HG03469 (cell line): Measurements from ENCODE around the gene CDK12.
"Not testable (repeated sequence)": the region's sequence is repeated elsewhere in the genome, so short reads cannot be mapped to it uniquely, and the experiment has no call there.

ENCODE experiments used
- ATAC-seq: cut with Tn5 transposase; IDR thresholded peaks from one replicate; pipeline ENCODE4 v1.9.1; 2021; ENCODE audit warnings: mild to moderate bottlenecking, moderate library complexity, moderate number of reproducible peaks; ENCODE audit not compliant: unreplicated experiment

The CDK12 gene

DNA sequence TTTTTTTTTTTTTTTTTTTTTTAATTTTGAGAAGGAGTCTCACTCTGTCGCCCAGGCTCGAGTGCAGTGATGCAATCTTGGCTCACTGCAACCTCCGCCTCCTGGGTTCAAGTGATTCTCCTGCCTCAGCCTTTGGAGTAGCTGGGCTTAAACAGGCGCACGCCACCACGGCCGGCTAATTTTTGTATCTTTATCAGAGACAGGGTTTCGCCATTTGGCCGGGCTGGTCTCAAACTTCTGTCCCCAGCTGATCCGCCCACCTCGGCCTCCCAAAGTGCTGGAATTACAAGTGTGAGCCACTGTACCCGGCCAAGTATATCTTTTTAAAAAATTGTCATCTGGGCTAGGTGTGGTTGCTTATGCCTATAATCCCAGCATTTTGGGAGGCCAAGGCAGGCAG, 35.6 kb downstream of the CDK12 start:
- ATAC-seq, result not testable (repeated sequence)

DNA sequence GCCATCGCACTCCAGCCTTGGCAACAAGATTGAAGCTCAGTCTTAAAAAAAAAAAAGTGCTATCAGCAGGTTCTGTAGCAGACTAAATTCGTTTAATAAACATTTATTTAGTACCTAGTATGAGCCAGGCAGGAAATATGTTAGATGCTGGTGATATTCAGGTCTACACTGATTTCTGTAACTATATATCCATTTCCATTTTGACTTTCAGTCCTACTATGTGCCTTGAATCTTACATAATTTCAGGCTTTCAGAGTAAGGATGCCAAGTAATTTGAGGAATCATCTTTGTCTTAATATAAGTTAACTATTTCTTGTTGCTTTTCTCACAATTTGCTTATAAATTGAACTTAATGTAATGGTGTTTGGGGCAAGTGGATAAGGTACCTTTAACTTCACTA, 46.2 kb downstream of the CDK12 start:
- no peak for ATAC-seq

DNA sequence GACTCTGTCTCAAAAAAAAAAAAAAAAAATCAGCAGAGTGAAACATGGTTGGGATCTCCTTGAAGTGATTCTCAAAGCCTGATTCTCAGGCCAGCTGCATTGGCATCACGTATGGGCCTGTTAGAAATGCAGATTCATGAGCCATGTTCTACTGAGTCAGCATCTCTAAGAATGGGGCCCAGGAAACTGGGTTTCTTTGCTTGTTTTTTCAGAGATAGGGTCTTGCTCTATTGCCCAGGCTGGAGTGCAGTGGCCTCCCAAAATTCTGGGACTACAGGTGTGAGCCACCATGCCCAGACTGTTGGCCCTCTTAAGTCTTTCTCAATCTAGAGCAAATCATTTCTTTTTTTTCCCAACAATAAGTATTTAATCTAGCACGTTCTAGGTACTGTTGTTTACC, 47.7 kb downstream of the CDK12 start:
- ATAC-seq, result no peak

DNA sequence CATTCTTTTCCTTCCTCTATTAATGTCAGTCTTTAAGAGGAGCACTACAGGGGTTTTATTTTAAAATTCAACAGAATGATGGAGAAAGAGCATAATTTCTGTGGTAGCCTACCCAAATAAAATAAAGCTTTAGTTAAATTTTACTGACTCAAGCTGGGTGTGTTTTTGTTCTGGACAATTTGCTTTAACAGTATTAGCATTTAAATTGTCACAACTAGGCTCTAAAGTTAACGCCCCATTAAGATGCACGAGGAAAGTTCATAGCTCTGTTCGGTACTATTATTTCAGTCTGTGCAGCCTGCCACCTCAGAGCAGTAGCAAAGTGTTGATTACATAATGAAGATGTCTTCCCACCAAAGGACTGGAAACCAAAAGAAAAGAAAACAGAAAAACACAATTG, 52.0 kb downstream of the CDK12 start:
- no peak for ATAC-seq

DNA sequence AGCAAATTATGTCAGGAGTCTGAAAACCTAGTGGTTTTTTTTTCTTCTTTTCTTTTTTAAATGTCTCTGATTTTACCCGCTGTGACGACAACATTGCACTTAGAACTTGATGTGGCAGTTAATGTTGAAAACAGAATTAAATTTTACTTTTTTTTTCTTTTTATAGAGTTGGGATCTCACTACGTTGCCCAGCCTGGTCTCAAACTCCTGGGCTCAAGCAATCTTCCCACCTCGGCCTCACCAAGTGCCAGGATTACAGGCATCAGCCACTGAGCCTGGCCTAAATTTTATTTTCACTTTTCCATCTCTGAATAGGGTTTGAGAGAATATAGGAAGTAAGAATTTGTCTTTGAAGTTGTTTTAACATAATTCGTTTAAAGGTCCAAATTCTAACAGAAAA, 52.6 kb downstream of the CDK12 start:
- ATAC-seq, result no peak

DNA sequence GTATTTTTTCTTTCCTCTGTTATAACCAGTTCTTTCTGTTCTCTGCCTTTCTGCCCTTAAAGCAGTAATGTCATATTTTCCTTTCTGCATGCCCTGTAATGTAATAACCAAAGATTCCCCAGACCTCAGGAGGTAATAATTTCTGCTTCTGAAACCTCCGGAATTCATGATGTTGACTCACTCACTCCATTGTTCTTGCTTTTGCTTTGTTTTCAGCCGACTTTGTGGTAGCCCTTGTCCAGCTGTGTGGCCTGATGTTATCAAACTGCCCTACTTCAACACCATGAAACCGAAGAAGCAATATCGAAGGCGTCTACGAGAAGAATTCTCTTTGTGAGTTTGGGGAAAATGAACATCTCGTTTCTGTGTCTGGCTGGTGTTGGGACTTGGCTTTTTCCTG, 55.9 kb downstream of the CDK12 start:
- no peak for ATAC-seq

DNA sequence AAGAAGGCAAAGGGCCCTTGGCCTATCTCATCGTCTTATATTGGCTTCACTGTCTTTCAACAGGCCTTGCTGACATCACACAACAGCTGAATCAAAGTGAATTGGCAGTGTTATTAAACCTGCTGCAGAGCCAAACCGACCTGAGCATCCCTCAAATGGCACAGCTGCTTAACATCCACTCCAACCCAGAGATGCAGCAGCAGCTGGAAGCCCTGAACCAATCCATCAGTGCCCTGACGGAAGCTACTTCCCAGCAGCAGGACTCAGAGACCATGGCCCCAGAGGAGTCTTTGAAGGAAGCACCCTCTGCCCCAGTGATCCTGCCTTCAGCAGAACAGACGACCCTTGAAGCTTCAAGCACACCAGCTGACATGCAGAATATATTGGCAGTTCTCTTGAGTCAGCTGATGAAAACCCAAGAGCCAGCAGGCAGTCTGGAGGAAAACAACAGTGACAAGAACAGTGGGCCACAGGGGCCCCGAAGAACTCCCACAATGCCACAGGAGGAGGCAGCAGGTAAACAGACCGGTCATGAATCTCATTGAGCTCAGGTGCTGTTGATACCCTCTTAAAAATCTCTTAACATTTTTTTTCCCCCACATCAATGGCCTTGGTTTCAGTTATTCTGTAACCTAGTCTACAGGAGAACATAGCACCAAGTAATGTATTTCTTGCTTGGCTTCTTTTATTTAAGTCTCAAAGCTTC, 64.7 kb downstream of the CDK12 start:
- no peak for ATAC-seq

DNA sequence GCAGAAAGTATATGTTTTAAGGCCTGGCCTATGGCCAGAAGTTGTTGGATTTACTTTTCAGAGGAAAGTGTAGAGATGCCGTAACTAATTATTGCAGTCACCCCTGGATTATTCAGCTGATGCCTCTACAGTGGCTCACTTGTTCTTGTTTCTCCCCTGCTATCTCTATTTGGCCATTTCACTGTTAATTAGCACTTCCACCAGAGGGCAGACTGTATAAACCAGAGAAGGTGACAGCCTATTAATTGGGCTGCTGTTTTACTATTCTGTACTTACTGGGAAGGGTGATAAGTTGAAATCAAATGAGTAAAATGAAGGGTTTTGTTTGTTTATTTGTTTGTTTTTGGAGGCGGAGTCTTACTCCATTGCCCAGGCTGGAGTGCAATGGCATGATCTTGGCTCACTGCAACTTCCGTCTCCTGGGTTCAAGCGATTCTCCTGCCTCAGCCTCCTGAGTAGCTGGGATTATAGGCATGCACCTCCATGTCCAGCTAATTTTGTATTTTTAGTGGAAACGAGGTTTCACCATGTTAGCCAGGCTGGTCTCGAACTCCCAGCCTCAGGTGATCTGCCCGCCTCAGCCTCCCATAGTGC, 66.0 kb downstream of the CDK12 start:
- no peak for ATAC-seq

DNA sequence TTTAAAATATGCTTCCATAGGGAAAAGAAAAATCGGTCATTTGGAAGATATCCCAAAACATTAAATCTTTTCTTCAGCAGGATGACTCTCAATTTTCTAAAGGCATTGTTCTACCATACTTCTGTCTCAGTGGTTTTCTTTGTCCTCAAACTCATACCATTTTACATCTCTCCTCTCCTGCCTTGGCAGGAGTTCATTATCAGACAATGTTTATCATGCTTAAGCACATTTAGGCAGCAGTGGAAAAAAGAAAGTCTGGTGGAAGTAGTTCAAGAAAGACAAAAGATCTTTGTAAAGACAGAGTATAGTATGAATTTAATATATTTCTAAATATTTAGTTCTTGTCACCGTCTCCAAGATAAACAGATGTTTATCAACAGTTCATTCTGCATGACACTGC, 68.2 kb downstream of the CDK12 start:
- no peak for ATAC-seq

DNA sequence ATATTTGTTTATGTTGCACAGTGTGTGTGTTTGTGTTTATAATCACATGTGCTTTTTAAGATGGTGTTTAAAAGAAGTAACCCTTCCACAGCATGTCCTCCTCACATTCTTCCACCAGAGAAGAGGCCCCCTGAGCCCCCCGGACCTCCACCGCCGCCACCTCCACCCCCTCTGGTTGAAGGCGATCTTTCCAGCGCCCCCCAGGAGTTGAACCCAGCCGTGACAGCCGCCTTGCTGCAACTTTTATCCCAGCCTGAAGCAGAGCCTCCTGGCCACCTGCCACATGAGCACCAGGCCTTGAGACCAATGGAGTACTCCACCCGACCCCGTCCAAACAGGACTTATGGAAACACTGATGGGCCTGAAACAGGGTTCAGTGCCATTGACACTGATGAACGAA, 69.2 kb downstream of the CDK12 start:
- no peak for ATAC-seq

DNA sequence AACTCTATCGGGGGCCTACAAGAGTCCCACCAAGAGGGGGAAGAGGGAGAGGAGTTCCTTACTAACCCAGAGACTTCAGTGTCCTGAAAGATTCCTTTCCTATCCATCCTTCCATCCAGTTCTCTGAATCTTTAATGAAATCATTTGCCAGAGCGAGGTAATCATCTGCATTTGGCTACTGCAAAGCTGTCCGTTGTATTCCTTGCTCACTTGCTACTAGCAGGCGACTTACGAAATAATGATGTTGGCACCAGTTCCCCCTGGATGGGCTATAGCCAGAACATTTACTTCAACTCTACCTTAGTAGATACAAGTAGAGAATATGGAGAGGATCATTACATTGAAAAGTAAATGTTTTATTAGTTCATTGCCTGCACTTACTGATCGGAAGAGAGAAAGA, 70.0 kb downstream of the CDK12 start:
- ATAC-seq, result no peak

DNA sequence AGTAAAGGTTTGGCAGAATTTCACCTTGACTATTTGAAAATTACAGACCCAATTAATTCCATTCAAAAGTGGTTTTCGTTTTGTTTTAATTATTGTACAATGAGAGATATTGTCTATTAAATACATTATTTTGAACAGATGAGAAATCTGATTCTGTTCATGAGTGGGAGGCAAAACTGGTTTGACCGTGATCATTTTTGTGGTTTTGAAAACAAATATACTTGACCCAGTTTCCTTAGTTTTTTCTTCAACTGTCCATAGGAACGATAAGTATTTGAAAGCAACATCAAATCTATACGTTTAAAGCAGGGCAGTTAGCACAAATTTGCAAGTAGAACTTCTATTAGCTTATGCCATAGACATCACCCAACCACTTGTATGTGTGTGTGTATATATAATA, 72.6 kb downstream of the CDK12 start:
- ATAC-seq, result no peak

DNA sequence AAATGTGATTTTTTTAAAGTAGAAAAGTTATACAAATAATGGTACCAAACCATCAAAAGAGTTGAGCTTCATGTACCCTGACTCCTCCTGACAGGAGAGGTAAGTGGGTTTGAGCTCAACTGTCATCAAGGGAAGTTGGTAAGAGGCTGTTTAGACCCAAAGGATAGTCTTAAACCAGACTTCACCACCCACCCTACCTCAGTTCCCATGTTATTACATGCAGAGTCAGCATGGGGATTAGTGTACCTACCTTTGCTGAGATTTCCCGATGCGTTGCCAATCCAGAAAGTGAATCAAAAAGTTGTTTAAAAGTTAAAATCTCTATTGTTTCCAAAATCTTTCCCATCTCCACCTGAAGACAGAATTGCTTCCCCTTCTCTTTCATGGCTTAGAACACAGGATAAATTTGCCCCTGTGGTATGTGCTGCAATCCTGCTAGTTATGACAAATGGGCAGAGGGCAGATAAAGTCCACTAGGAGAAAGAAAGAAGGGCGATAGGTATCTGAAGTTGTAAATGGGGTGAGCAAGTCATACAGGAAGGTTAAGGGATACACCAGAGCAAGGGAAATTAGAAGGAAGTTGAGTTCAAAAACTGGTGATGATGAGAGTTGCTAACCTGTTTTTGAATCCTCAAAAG, 73.6 kb downstream of the CDK12 start:
- no peak for ATAC-seq

DNA sequence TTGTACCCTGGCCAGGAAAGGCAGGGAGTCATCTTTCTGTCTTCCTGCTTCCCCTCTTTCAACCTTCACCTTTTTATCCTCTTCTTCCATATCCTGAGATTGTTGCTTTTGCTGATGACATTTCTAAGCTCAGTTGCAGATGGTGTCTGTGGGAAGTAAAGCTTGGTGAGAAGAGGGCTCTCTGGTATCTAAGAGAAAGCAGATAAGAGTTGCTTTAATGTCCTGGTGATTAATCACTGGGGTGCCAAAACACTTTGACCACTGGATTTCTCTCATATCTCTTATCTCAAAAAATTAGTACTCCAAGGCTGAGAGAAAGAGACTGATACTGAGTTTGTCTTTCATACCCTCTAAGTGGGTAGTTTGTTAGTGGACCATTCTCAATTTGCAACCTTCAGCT, 75.2 kb downstream of the CDK12 start:
- no peak for ATAC-seq

DNA sequence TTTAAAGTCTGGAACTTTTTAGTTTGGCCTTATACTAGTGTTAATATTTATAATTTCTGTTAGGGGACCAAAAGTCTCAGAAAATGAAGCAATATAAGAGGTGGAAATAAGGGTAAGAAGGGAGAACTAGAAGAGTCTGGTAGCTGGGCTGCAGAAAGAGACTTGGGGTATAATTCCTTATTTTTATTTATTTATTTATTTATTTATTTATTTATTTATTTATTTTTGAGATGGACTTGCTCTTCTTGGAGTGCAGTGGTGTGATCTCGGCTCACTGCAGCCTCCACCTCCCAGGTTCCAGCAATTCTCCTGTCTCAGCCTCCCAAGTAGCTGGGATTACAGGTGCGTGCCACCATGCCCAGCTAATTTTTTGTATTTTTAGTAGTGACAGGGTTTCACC, 76.1 kb downstream of the CDK12 start:
- ATAC-seq, result not testable (repeated sequence)

DNA sequence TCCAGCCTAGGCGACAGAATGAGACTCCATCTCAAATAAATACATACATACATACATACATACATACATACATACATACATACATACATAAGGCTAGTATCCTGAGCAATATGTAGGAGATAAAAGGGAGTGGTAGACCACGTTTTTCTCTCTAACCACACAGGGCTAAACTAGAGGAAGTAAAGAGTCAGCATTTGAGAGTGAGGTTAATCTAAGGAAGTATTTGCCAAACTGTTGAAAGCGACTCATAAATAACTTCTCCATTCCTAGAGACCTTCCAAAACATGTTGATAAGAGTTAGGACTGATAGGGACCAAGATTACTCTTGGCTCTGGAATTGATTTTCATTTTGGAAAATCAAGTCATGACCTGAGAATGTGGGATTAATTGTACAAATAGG, 77.6 kb downstream of the CDK12 start:
- no peak for ATAC-seq

DNA sequence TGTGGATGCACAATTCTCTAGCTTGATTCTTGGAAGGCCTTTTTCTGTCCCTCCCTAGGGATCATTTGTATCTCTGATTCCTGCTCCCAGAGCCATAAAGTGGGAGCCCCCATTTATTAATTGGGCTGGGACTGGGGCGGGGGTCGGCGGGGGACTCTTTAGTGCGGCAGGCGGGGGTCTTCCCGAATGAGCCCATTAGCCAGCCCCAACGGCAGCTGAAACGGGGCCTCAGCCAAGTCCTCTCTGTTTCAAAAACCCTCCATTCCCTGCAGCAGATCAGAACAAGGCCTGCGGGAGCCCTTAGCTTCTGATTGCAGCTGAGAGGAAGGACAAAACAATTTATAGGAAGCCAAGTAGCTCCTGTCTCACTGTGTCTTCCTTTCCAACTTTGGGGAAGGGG, 79.3 kb downstream of the CDK12 start:
- ATAC-seq, result no peak

DNA sequence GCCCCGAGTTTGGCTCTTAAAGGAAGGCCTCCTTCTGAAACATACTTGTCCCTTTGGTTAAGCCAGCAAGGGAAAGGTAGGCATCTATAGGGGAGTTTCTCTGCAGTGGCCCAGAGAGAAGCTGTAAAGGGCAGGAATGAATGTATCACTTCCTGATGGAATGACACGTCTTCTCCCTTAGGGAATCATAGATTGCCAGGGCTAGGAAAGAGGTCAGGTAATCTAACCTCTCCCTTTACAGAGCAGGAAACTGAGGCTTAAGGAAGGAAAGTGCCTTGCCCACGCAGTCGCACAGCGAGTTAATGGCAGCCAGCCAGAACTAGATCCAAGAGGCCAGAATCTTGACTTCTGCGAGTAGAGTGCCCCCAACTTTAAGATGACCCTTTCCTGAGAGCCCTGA, 80.4 kb downstream of the CDK12 start:
- ATAC-seq, result no peak

DNA sequence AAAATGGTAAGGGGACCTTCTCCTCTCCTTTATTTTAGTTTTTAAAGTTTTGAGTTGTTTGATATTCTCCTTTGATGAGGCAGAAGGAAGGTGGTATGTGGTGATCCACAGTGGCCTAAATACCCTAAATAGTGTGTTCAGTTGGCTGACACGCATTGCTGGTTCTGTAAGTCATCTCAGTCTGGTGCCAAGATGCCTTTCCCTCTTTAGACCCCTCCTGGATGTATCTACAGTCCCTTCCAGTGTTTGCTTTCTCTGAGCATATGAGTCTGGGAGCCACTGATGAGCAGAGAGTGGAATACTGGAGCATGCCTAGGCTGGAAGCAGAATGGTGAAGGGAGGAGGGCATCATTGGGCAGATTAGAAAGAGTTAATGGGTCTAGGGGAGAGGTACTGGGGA, 81.9 kb downstream of the CDK12 start:
- no peak for ATAC-seq

DNA sequence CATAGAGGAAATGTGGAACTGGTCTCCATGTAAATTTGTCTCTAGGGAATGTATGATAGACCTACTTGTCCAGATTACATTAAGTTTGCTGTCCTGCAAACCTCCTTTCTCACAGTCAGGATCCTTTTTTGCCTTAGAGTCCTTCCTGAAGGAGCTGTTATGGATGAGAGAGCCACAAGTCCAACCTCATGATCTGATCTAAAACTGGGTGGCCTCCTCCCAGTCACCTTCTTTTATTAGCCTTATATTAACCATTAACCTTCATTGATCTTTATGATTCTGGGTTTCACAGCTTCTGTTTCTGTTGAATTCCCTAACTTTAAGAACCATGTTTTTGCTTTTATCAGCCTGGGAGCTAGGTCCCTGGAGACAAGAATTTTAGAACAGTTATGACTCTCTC, 82.4 kb downstream of the CDK12 start:
- no peak for ATAC-seq

DNA sequence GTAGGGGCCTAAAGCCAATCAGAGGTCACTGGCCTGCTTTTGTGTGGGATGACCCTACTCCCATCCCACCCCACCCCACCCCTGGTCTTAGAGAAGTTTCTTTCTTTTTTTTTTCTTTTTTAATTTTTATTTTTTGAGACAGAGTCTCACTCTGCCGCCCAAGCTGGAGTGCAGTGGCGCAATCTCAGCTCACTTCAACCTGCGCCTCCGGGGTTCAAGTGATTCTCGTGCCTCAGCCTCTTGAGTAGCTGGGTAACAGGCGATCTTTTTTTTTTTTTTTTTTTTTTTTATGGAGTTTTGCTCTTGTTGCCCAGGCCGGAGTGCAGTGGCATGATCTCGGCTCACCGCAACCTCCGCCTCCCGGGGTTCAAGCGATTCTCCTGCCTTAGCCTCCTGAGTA, 83.1 kb downstream of the CDK12 start:
- not testable (repeated sequence) for ATAC-seq

DNA sequence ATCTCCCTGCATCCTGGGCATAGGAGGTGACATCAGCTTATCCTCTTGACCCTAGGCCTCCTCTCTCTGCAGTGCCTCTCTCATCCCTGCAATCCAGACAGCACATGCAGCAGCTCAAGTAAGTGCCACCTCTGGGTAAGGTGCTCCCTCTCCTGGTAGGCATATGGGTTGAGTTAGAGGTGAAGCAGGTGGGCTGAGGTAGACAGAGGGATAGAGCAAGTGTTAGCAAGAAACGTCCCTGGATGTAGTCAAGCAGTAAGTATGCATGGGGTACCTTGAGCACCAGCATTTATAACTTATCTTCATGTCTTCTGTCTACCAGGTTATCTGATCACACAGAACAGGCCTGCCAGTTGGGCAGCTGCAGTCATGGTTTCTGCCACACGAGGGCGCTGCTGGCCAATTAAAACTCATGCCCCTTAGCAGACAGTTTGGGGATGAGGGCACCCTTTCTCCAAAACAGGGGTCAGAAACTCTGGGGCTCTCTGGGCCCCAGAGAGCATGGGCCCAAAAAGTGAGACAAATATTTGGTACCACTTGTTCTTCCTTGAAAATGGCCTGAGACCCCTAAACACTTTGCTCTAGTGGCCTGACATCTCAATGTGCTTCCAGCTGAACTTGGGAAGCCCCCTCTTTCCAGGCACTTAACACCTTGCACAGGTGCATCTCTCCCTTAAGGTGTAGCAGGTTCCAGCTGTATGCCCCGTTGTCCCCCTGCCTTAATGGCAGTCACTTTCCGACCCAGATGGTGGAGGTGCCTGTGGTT, 86.6 kb downstream of the CDK12 start:
- no peak for ATAC-seq
